Esophagus squamous epithelium (tissue), 4 donors: ENCODE results near the gene NRXN3.

ENCODE experiments used
- CTCF ChIP-seq, 6 experiments: fragments of 450-650 bp in 4 of 6; fragments of 200-600 bp in 2 of 6; sonication (generic) in 2 of 6; IDR thresholded peaks; one replicate each; pipeline ENCODE4 v1.5.1; 2016 to 2019; ENCODE audit warnings: antibody characterized with exemption in 6 of 6, mild to moderate bottlenecking in 4 of 6, moderate library complexity in 4 of 6
- POLR2A ChIP-seq, 4 donors: fragments of 450-650 bp; IDR thresholded peaks; one replicate each; pipeline ENCODE4 v1.6.1; 2017; ENCODE audit warnings: antibody characterized with exemption in 4 of 4, mild to moderate bottlenecking in 4 of 4, moderate library complexity in 3 of 4

GRCh38 chr14:79491161-79491560 is 1321.0 kb downstream of the NRXN3 start:
- no peak for TF ChIP-seq CTCF (IDR thresholded peaks at IDR 0.05)
- TF ChIP-seq POLR2A (IDR thresholded peaks at IDR 0.05), result no peak
